Loucy (cell line): ENCODE results near the gene UBE2L3.

ENCODE experiments used
- H2AFZ ChIP-seq: fragments of 200-600 bp; sonication (generic); 2 replicates; pipeline ENCODE4 v1.6.0; 2016; ENCODE audit warnings: antibody characterized with exemption, mild to moderate bottlenecking, low read length, moderate library complexity
- H3F3A ChIP-seq: fragments of 200-600 bp; 2 replicates; pipeline ENCODE4 v1.6.0; 2016; ENCODE audit warnings: antibody characterized with exemption, low read depth, mild to moderate bottlenecking
- H3K27me3 ChIP-seq: fragments of 200-600 bp; sonication (generic); 2 replicates; pipeline ENCODE4 v1.6.1; 2014; ENCODE audit warnings: low read length, mild to moderate bottlenecking; ENCODE audit not compliant: insufficient read depth, poor library complexity, severe bottlenecking
- H3K36me3 ChIP-seq: fragments of 200-600 bp; sonication (generic); 2 replicates; pipeline ENCODE4 v1.6.1; 2016; ENCODE audit warnings: low read length; ENCODE audit not compliant: insufficient read depth
- H3K4me1 ChIP-seq: fragments of 200-600 bp; sonication (generic); 2 replicates; pipeline ENCODE4 v1.5.1; 2014; ENCODE audit warnings: low read length, mild to moderate bottlenecking; ENCODE audit not compliant: insufficient read depth, poor library complexity, severe bottlenecking
- H3K4me2 ChIP-seq: fragments of 200-600 bp; sonication (generic); 2 replicates; pipeline ENCODE4 v1.6.0; 2014; ENCODE audit warnings: antibody characterized with exemption, low read length, low read depth, mild to moderate bottlenecking; ENCODE audit not compliant: poor library complexity, severe bottlenecking
- H3K4me3 ChIP-seq: fragments of 200-600 bp; sonication (generic); 2 replicates; pipeline ENCODE4 v1.5.1; 2014; ENCODE audit warnings: low read length, mild to moderate bottlenecking, mixed read lengths; ENCODE audit not compliant: poor library complexity, severe bottlenecking
- H3K79me2 ChIP-seq: fragments of 200-600 bp; sonication (generic); 2 replicates; pipeline ENCODE4 v1.6.1; 2014; ENCODE audit warnings: low read length; ENCODE audit not compliant: insufficient read depth
- H3K9ac ChIP-seq: fragments of 200-600 bp; sonication (generic); 2 replicates; pipeline ENCODE4 v1.6.0; 2014; ENCODE audit warnings: mild to moderate bottlenecking, low read depth, low read length, moderate library complexity; ENCODE audit not compliant: poor library complexity, severe bottlenecking
- H3K9me2 ChIP-seq: fragments of 200-600 bp; sonication (generic); replicated peaks from 2 replicates; pipeline ENCODE4 v1.6.1; 2016; ENCODE audit warnings: low read depth, low read length, mixed read lengths
- H3K9me3 ChIP-seq: fragments of 200-600 bp; sonication (generic); 2 replicates; pipeline ENCODE4 v1.6.1; 2014; ENCODE audit warnings: mild to moderate bottlenecking, antibody characterized with exemption, low read length, low read depth; ENCODE audit not compliant: insufficient read depth
- H4K20me1 ChIP-seq: fragments of 200-600 bp; sonication (generic); 2 replicates; pipeline ENCODE4 v1.6.0; 2014; ENCODE audit warnings: antibody characterized with exemption, low read length, mild to moderate bottlenecking; ENCODE audit not compliant: insufficient read depth, poor library complexity, severe bottlenecking
- CTCF ChIP-seq: fragments of 200-600 bp; sonication (generic); conservative IDR thresholded peaks from 2 replicates; pipeline ENCODE4 v1.5.1; 2014; ENCODE audit warnings: mild to moderate bottlenecking, antibody characterized with exemption, low read length
- EZH2phosphoT487 ChIP-seq: fragments of 200-600 bp; IDR thresholded peaks from 2 replicates; pipeline ENCODE4 v1.6.1; 2018; ENCODE audit warnings: antibody characterized with exemption, mild to moderate bottlenecking, moderate library complexity, borderline replicate concordance

The UBE2L3 gene

GRCh38 chr22:21640810-21641209, 73.3 kb downstream of the UBE2L3 start:
- H4K20me1 ChIP-seq: peaks cover 6% of the 10 kb centered on the region
- H3K9me3 ChIP-seq: no peaks in the 10 kb centered on the region
- peak overlapping the region; percentile 98 for H3K4me3 ChIP-seq
- peaks cover 20% of the 10 kb centered on the region for H3K4me1 ChIP-seq
- H3K79me2 ChIP-seq: peaks cover 26% of the 10 kb centered on the region
- no peak overlapping the region for H2AFZ ChIP-seq
- H3K27me3 ChIP-seq: peaks cover 4% of the 10 kb centered on the region
- no peaks in the 10 kb centered on the region for H3F3A ChIP-seq
- no peaks in the 10 kb centered on the region for H3K9me2 ChIP-seq
- peak overlapping the region; percentile 86 for H3K9ac ChIP-seq
- no peaks in the 10 kb centered on the region; the same call in 1 of the 2 replicates for H3K36me3 ChIP-seq
- H3K4me2 ChIP-seq: peak overlapping the region; percentile 90
- TF ChIP-seq EZH2phosphoT487 (no peak), CTCF (no peak)

GRCh38 chr22:21641417-21641788, 73.9 kb downstream of the UBE2L3 start:
- TF ChIP-seq EZH2phosphoT487 (no peak), CTCF (peak; percentile 57)
- peak overlapping the region; percentile 90 for H2AFZ ChIP-seq
- H3K4me2 ChIP-seq: peak overlapping the region; percentile 90
- H4K20me1 ChIP-seq: peaks cover 6% of the 10 kb centered on the region
- H3K9me3 ChIP-seq: no peaks in the 10 kb centered on the region
- H3K9ac ChIP-seq: peak overlapping the region; percentile 86
- H3K27me3 ChIP-seq: peaks cover 4% of the 10 kb centered on the region
- no peaks in the 10 kb centered on the region for H3F3A ChIP-seq
- H3K79me2 ChIP-seq: peaks cover 26% of the 10 kb centered on the region
- peaks cover 22% of the 10 kb centered on the region for H3K4me1 ChIP-seq
- H3K4me3 ChIP-seq: peak overlapping the region; percentile 98
- no peaks in the 10 kb centered on the region; the same call in 1 of the 2 replicates for H3K36me3 ChIP-seq
- H3K9me2 ChIP-seq: no peaks in the 10 kb centered on the region

- peaks cover 24% of the 10 kb centered on the region for H3K4me1 ChIP-seq
- TF ChIP-seq CTCF (peak; percentile 5; the same call in 1 of the 2 replicates), EZH2phosphoT487 (no peak)
Measured at GRCh38 chr22:21641789-21642583, 74.5 kb downstream of the UBE2L3 start, which contains the start of gene SDF2L1. Gene SDF2L1 (plus strand): TSS chr22:21642302. CDS start chr22:21642337, 35 bp downstream.

More at GRCh38 chr22:21641789-21642583, 74.5 kb downstream of the UBE2L3 start, which contains the start of gene SDF2L1:
- Histone ChIP-seq H3K9ac (peak within 1 kb of the TSS; percentile 99), H3K9me3 (no peaks in the 10 kb centered on the region), H2AFZ (peak within 1 kb of the TSS; percentile 90), H4K20me1 (peaks cover 6% of the 10 kb centered on the region), H3K9me2 (no peaks in the 10 kb centered on the region), H3K36me3 (no peaks in the 10 kb centered on the region; the same call in 1 of the 2 replicates), H3K4me3 (peak within 1 kb of the TSS; percentile 98), H3F3A (no peaks in the 10 kb centered on the region), H3K79me2 (peaks cover 26% of the 10 kb centered on the region), H3K4me2 (peak within 1 kb of the TSS; percentile 90), H3K27me3 (peaks cover 4% of the 10 kb centered on the region)
